ENCODE results near the gene TREH.
"Not testable (repeated sequence)": the region's sequence is repeated elsewhere in the genome, so short reads cannot be mapped to it uniquely, and the experiment has no call there.

The TREH gene

GRCh38 chr11:118715245-118715831 lies 35.9 kb upstream of the TREH start:
- Histone ChIP-seq H3K36me3 (ENCODE audit: insufficient read depth, low read length) (peaks cover 3% of the 10 kb centered on the region), H3K27ac (ENCODE audit: low read depth, low read length) (peak overlapping the region; percentile 99), H3K27me3 (ENCODE audit: insufficient read depth, low read length) (no peaks in the 10 kb centered on the region), H3K4me1 (ENCODE audit: insufficient read depth, low read length) (peaks cover 17% of the 10 kb centered on the region), H3K9me3 (ENCODE audit: insufficient read depth, low read depth, low read length) (no peaks in the 10 kb centered on the region), H3K4me3 (ENCODE audit: low read length) (peak overlapping the region; percentile 8; the same call in 1 of the 2 replicates), H3K9ac (ENCODE audit: low read depth, low read length) (peak overlapping the region; percentile 83)
- WGBS, result 32% methylated on average over 4 of the region's 5 CpGs

GRCh38 chr11:118714816-118715215 lies 35.4 kb upstream of the TREH start:
- Histone ChIP-seq H3K27me3 (ENCODE audit: insufficient read depth, low read length) (no peaks in the 10 kb centered on the region), H3K4me1 (ENCODE audit: insufficient read depth, low read length) (peaks cover 17% of the 10 kb centered on the region), H3K4me3 (ENCODE audit: low read length) (no peak overlapping the region), H3K36me3 (ENCODE audit: insufficient read depth, low read length) (peaks cover 3% of the 10 kb centered on the region), H3K27ac (ENCODE audit: low read depth, low read length) (peak overlapping the region; percentile 99), H3K9me3 (ENCODE audit: insufficient read depth, low read depth, low read length) (no peaks in the 10 kb centered on the region), H3K9ac (ENCODE audit: low read depth, low read length) (peak overlapping the region; percentile 83; the same call in 1 of the 2 replicates)

GRCh38 chr11:118714416-118714815 lies 35.0 kb upstream of the TREH start:
- H3K27me3 ChIP-seq (ENCODE audit: insufficient read depth, low read length); H3K4me3 ChIP-seq (ENCODE audit: low read length); H3K9ac ChIP-seq (ENCODE audit: low read depth, low read length); H3K36me3 ChIP-seq (ENCODE audit: insufficient read depth, low read length); H3K9me3 ChIP-seq (ENCODE audit: insufficient read depth, low read depth, low read length): not testable (repeated sequence)
- Histone ChIP-seq H3K27ac (ENCODE audit: low read depth, low read length) (peak overlapping the region; percentile 55; the same call in 1 of the 2 replicates), H3K4me1 (ENCODE audit: insufficient read depth, low read length) (peaks cover 17% of the 10 kb centered on the region)
- 58% methylated on average over 5 of the region's 5 CpGs for WGBS

GRCh38 chr11:118708296-118708695 lies 28.8 kb upstream of the TREH start:
- Histone ChIP-seq H3K9me3 (ENCODE audit: insufficient read depth, low read depth, low read length) (no peaks in the 10 kb centered on the region), H3K4me1 (ENCODE audit: insufficient read depth, low read length) (peaks cover 11% of the 10 kb centered on the region), H3K36me3 (ENCODE audit: insufficient read depth, low read length) (no peaks in the 10 kb centered on the region; the same call in 1 of the 2 replicates), H3K4me3 (ENCODE audit: low read length) (no peak overlapping the region), H3K27ac (ENCODE audit: low read depth, low read length) (no peak overlapping the region), H3K9ac (ENCODE audit: low read depth, low read length) (no peak overlapping the region), H3K27me3 (ENCODE audit: insufficient read depth, low read length) (no peaks in the 10 kb centered on the region)
- 84% methylated on average over 6 of the region's 6 CpGs for WGBS

- H3K4me3 ChIP-seq (ENCODE audit: low read length), result no peak overlapping the region
- H3K27ac ChIP-seq (ENCODE audit: low read depth, low read length), result no peak overlapping the region
- peaks cover 11% of the 10 kb centered on the region for H3K4me1 ChIP-seq (ENCODE audit: insufficient read depth, low read length)
- H3K27me3 ChIP-seq (ENCODE audit: insufficient read depth, low read length), result no peaks in the 10 kb centered on the region
- 96% methylated on average over 7 of the region's 7 CpGs for WGBS
- H3K36me3 ChIP-seq (ENCODE audit: insufficient read depth, low read length), result no peaks in the 10 kb centered on the region; the same call in 1 of the 2 replicates
- H3K9me3 ChIP-seq (ENCODE audit: insufficient read depth, low read depth, low read length), result no peaks in the 10 kb centered on the region
- no peak overlapping the region for H3K9ac ChIP-seq (ENCODE audit: low read depth, low read length)
Observed at GRCh38 chr11:118706546-118706825, 27.0 kb upstream of the TREH start.

GRCh38 chr11:118705791-118706545 lies 26.5 kb upstream of the TREH start:
- H3K4me3 ChIP-seq (ENCODE audit: low read length), result no peak overlapping the region
- no peak overlapping the region; the same call in 1 of the 2 replicates for H3K9ac ChIP-seq (ENCODE audit: low read depth, low read length)
- H3K9me3 ChIP-seq (ENCODE audit: insufficient read depth, low read depth, low read length), result no peaks in the 10 kb centered on the region
- no peaks in the 10 kb centered on the region for H3K27me3 ChIP-seq (ENCODE audit: insufficient read depth, low read length)
- peaks cover 11% of the 10 kb centered on the region for H3K4me1 ChIP-seq (ENCODE audit: insufficient read depth, low read length)
- no peaks in the 10 kb centered on the region; the same call in 1 of the 2 replicates for H3K36me3 ChIP-seq (ENCODE audit: insufficient read depth, low read length)
- WGBS, result 82% methylated on average over 12 of the region's 12 CpGs
- no peak overlapping the region for H3K27ac ChIP-seq (ENCODE audit: low read depth, low read length)

GRCh38 chr11:118705111-118705741 lies 25.8 kb upstream of the TREH start:
- peaks cover 11% of the 10 kb centered on the region for H3K4me1 ChIP-seq (ENCODE audit: insufficient read depth, low read length)
- no peaks in the 10 kb centered on the region; the same call in 1 of the 2 replicates for H3K36me3 ChIP-seq (ENCODE audit: insufficient read depth, low read length)
- H3K27me3 ChIP-seq (ENCODE audit: insufficient read depth, low read length), result no peaks in the 10 kb centered on the region
- no peak overlapping the region for H3K27ac ChIP-seq (ENCODE audit: low read depth, low read length)
- no peak overlapping the region for H3K4me3 ChIP-seq (ENCODE audit: low read length)
- H3K9me3 ChIP-seq (ENCODE audit: insufficient read depth, low read depth, low read length), result peaks cover 3% of the 10 kb centered on the region; the same call in 1 of the 2 replicates
- no peak overlapping the region for H3K9ac ChIP-seq (ENCODE audit: low read depth, low read length)
- whole genome bisulfite sequencing, result 85% methylated on average over 15 of the region's 15 CpGs

GRCh38 chr11:118703563-118704106 lies 24.2 kb upstream of the TREH start:
- Histone ChIP-seq H3K4me1 (ENCODE audit: insufficient read depth, low read length) (peaks cover 11% of the 10 kb centered on the region), H3K36me3 (ENCODE audit: insufficient read depth, low read length) (no peaks in the 10 kb centered on the region), H3K27ac (ENCODE audit: low read depth, low read length) (no peak overlapping the region; the same call in 1 of the 2 replicates), H3K27me3 (ENCODE audit: insufficient read depth, low read length) (no peaks in the 10 kb centered on the region), H3K4me3 (ENCODE audit: low read length) (no peak overlapping the region), H3K9ac (ENCODE audit: low read depth, low read length) (no peak overlapping the region), H3K9me3 (ENCODE audit: insufficient read depth, low read depth, low read length) (peaks cover 4% of the 10 kb centered on the region; the same call in 1 of the 2 replicates)
- 96% methylated on average over 5 of the region's 5 CpGs for WGBS

GRCh38 chr11:118699506-118700220 lies 20.2 kb upstream of the TREH start:
- WGBS, result 91% methylated on average over 7 of the region's 7 CpGs
- Histone ChIP-seq H3K36me3 (ENCODE audit: insufficient read depth, low read length) (no peaks in the 10 kb centered on the region), H3K9ac (ENCODE audit: low read depth, low read length) (no peak overlapping the region), H3K4me3 (ENCODE audit: low read length) (no peak overlapping the region), H3K4me1 (ENCODE audit: insufficient read depth, low read length) (no peaks in the 10 kb centered on the region), H3K27ac (ENCODE audit: low read depth, low read length) (no peak overlapping the region), H3K27me3 (ENCODE audit: insufficient read depth, low read length) (no peaks in the 10 kb centered on the region), H3K9me3 (ENCODE audit: insufficient read depth, low read depth, low read length) (peaks cover 4% of the 10 kb centered on the region; the same call in 1 of the 2 replicates)

- no peak overlapping the region for H3K9ac ChIP-seq (ENCODE audit: low read depth, low read length)
- 88% methylated on average over 8 of the region's 8 CpGs for whole genome bisulfite sequencing
- H3K9me3 ChIP-seq (ENCODE audit: insufficient read depth, low read depth, low read length), result peaks cover 4% of the 10 kb centered on the region; the same call in 1 of the 2 replicates
- H3K4me1 ChIP-seq (ENCODE audit: insufficient read depth, low read length), result peaks cover 8% of the 10 kb centered on the region; the same call in 1 of the 2 replicates
- H3K27me3 ChIP-seq (ENCODE audit: insufficient read depth, low read length), result no peaks in the 10 kb centered on the region
- no peaks in the 10 kb centered on the region for H3K36me3 ChIP-seq (ENCODE audit: insufficient read depth, low read length)
- no peak overlapping the region for H3K27ac ChIP-seq (ENCODE audit: low read depth, low read length)
- H3K4me3 ChIP-seq (ENCODE audit: low read length), result no peak overlapping the region
Observed at GRCh38 chr11:118697346-118697745, 17.9 kb upstream of the TREH start.

Data from HUES64 (cell line).